Fibroblast of pulmonary artery (primary cell): ENCODE measurements around the gene GABARAP.
A peak's percentile ranks its signal among the peaks of the same experiment; 100 is the strongest.

Experiments used
- DNase-seq: peaks from one replicate; pipeline ENCODE4 v3.0.0-alpha.2; 2010; ENCODE audit warnings: low read depth
- H3K4me3 ChIP-seq: replicated peaks from 2 replicates; pipeline ENCODE4 v1.5.1; 2011; ENCODE audit warnings: low read depth, mild to moderate bottlenecking, control low read depth, low read length, moderate library complexity
- CTCF ChIP-seq: IDR thresholded peaks from 2 replicates; pipeline ENCODE4 v1.5.1; 2011; ENCODE audit warnings: mild to moderate bottlenecking, control low read depth, low read length, inconsistent platforms; ENCODE audit errors: missing control alignments

The GABARAP gene

GRCh38 chr17:7211491-7212273 lies 30.6 kb downstream of the GABARAP start:
- no peak for TF ChIP-seq CTCF
- DNase-seq = no peak
- peak overlapping the region; percentile 29 for H3K4me3 ChIP-seq

- no peak overlapping the region for H3K4me3 ChIP-seq
- no peak for DNase-seq
- no peak for TF ChIP-seq CTCF
Observed at GRCh38 chr17:7208754-7209460, 33.3 kb downstream of the GABARAP start.

GRCh38 chr17:7208027-7208571 lies 34.1 kb downstream of the GABARAP start:
- no peak for TF ChIP-seq CTCF
- H3K4me3 ChIP-seq = no peak overlapping the region

GRCh38 chr17:7207120-7208001 lies 34.9 kb downstream of the GABARAP start:
- no peak overlapping the region for H3K4me3 ChIP-seq
- peak; percentile 70 for DNase-seq
- no peak for TF ChIP-seq CTCF

More at GRCh38 chr17:7208027-7208571, 34.1 kb downstream of the GABARAP start:
- no peak for DNase-seq

- no peak for TF ChIP-seq CTCF
- H3K4me3 ChIP-seq = peak overlapping the region; percentile 52
- no peak for DNase-seq
Observed at GRCh38 chr17:7205561-7205960, 36.7 kb downstream of the GABARAP start.

GRCh38 chr17:7204828-7205461 lies 37.3 kb downstream of the GABARAP start:
- DNase-seq = peak; percentile 85
- H3K4me3 ChIP-seq = peak overlapping the region; percentile 52
- TF ChIP-seq CTCF = no peak
